ENCODE results near the gene CAP2. TPM values are rescaled to one million over a fixed set of nuclear protein-coding genes. Genes with fewer than 3 reads are reported as not detected.

Gene CAP2
- total and polyA plus RNA-seq, 2 experiments from 2014 or later: 4.8 to 22.5 TPM

GRCh38 chr6:17360564-17360963 lies 32.8 kb upstream of the CAP2 start:
- H3K4me3 ChIP-seq: no peak overlapping the region
- no peak overlapping the region for H3K4me2 ChIP-seq (ENCODE audit: unreplicated experiment)
- H3K9me2 ChIP-seq (ENCODE audit: insufficient read depth): no peaks in the 10 kb centered on the region
- in situ Hi-C loops (cut with MboI): no loop called here
- H3F3A ChIP-seq (ENCODE audit: insufficient read depth): no peaks in the 10 kb centered on the region
- no peaks in the 10 kb centered on the region for H3K36me3 ChIP-seq (ENCODE audit: low read depth)
- DNase-seq: no peak
- no peak overlapping the region for H3K27ac ChIP-seq
- H3K27me3 ChIP-seq (replicated peaks; ENCODE audit: insufficient read depth): no peaks in the 10 kb centered on the region
- H4K20me1 ChIP-seq (ENCODE audit: insufficient read depth): no peaks in the 10 kb centered on the region
- H2AFZ ChIP-seq: no peak overlapping the region
- 62 to 65% methylated on average over 4 of the region's 4 CpGs for WGBS, 2 experiments (ENCODE audit: low coverage in 1 of 2, low lambda C conversion rate in 2 of 2, missing lambda C conversion rate in 2 of 2)
- no peak overlapping the region for H3K9ac ChIP-seq
- 0 out of 2 replicates have a peak, but pooled peaks cover 3% of the 10 kb centered on the region for H3K4me1 ChIP-seq (ENCODE audit: insufficient read depth)
- TF ChIP-seq EZH2 (IDR thresholded peaks at IDR 0.05; ENCODE audit: insufficient read depth, poor library complexity, severe bottlenecking) (no peak), EZH2phosphoT487 (IDR thresholded peaks at IDR 0.05; ENCODE audit: insufficient read depth, low read depth) (no peak)
- no peaks in the 10 kb centered on the region for H3K79me2 ChIP-seq (ENCODE audit: insufficient read depth)
- H3K9me3 ChIP-seq (ENCODE audit: low read depth): no peaks in the 10 kb centered on the region

GRCh38 chr6:17361013-17361412 lies 32.4 kb upstream of the CAP2 start:
- in situ Hi-C loops (cut with MboI): no loop called here
- H3K4me1 ChIP-seq (ENCODE audit: insufficient read depth): 0 out of 2 replicates have a peak, but pooled peaks cover 3% of the 10 kb centered on the region
- no peaks in the 10 kb centered on the region for H3K9me3 ChIP-seq (ENCODE audit: low read depth)
- H3F3A ChIP-seq (ENCODE audit: insufficient read depth): no peaks in the 10 kb centered on the region
- H3K4me2 ChIP-seq (ENCODE audit: unreplicated experiment): no peak overlapping the region
- H3K4me3 ChIP-seq: no peak overlapping the region
- TF ChIP-seq EZH2 (IDR thresholded peaks at IDR 0.05; ENCODE audit: insufficient read depth, poor library complexity, severe bottlenecking) (no peak), EZH2phosphoT487 (IDR thresholded peaks at IDR 0.05; ENCODE audit: insufficient read depth, low read depth) (no peak)
- no peak overlapping the region for H2AFZ ChIP-seq
- H3K9ac ChIP-seq: no peak overlapping the region
- 4 to 6% methylated on average over 3 of the region's 3 CpGs for WGBS, 2 experiments (ENCODE audit: low coverage in 1 of 2, low lambda C conversion rate in 2 of 2, missing lambda C conversion rate in 2 of 2)
- H3K79me2 ChIP-seq (ENCODE audit: insufficient read depth): no peaks in the 10 kb centered on the region
- no peak for DNase-seq
- H4K20me1 ChIP-seq (ENCODE audit: insufficient read depth): no peaks in the 10 kb centered on the region
- H3K36me3 ChIP-seq (ENCODE audit: low read depth): no peaks in the 10 kb centered on the region
- no peaks in the 10 kb centered on the region for H3K27me3 ChIP-seq (replicated peaks; ENCODE audit: insufficient read depth)
- no peaks in the 10 kb centered on the region for H3K9me2 ChIP-seq (ENCODE audit: insufficient read depth)
- no peak overlapping the region for H3K27ac ChIP-seq

DNA sequence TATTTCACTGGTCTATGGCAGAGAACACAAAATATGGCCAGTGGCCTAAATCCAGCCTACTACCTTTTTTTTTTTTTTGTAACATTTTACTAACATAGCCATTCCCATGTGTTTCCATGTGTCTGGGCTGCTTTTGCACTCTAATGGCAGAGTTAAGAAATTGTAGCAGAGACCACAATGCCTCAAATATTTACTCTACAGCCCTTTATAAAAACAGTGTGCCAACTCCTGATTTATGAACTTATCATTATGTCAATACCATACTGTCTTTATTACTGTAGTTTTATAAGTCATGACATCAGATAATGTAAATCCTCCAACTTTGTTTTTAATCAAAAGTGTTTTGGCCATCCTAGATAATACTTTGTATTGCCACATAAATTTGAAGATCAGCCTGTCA lies 27.4 kb upstream of the CAP2 start:
- Histone ChIP-seq H2AFZ (no peak overlapping the region), H3K27me3 (replicated peaks; ENCODE audit: insufficient read depth) (no peaks in the 10 kb centered on the region), H3F3A (ENCODE audit: insufficient read depth) (no peaks in the 10 kb centered on the region), H3K4me3 (no peak overlapping the region), H3K9me3 (ENCODE audit: low read depth) (no peaks in the 10 kb centered on the region), H3K4me1 (ENCODE audit: insufficient read depth) (0 out of 2 replicates have a peak, but pooled peaks cover 3% of the 10 kb centered on the region), H3K36me3 (ENCODE audit: low read depth) (no peaks in the 10 kb centered on the region), H3K79me2 (ENCODE audit: insufficient read depth) (no peaks in the 10 kb centered on the region), H3K27ac (no peak overlapping the region), H3K9me2 (ENCODE audit: insufficient read depth) (no peaks in the 10 kb centered on the region), H4K20me1 (ENCODE audit: insufficient read depth) (no peaks in the 10 kb centered on the region), H3K4me2 (ENCODE audit: unreplicated experiment) (no peak overlapping the region), H3K9ac (no peak overlapping the region)
- TF ChIP-seq EZH2phosphoT487 (IDR thresholded peaks at IDR 0.05; ENCODE audit: insufficient read depth, low read depth): no peak
- TF ChIP-seq EZH2 (IDR thresholded peaks at IDR 0.05; ENCODE audit: insufficient read depth, poor library complexity, severe bottlenecking): no peak
- DNase-seq: no peak
- in situ Hi-C loops (cut with MboI): no loop called here

- Histone ChIP-seq H3K27me3 (replicated peaks; ENCODE audit: insufficient read depth) (no peaks in the 10 kb centered on the region), H3K4me1 (ENCODE audit: insufficient read depth) (no peaks in the 10 kb centered on the region), H2AFZ (no peak overlapping the region), H3K27ac (no peak overlapping the region), H3K9ac (no peak overlapping the region), H3K9me3 (ENCODE audit: low read depth) (no peaks in the 10 kb centered on the region), H3F3A (ENCODE audit: insufficient read depth) (no peaks in the 10 kb centered on the region), H3K36me3 (ENCODE audit: low read depth) (no peaks in the 10 kb centered on the region), H4K20me1 (ENCODE audit: insufficient read depth) (no peaks in the 10 kb centered on the region), H3K4me3 (no peak overlapping the region), H3K79me2 (ENCODE audit: insufficient read depth) (no peaks in the 10 kb centered on the region), H3K4me2 (ENCODE audit: unreplicated experiment) (no peak overlapping the region), H3K9me2 (ENCODE audit: insufficient read depth) (no peaks in the 10 kb centered on the region)
- no peak for DNase-seq
- no peak for TF ChIP-seq EZH2 (IDR thresholded peaks at IDR 0.05; ENCODE audit: insufficient read depth, poor library complexity, severe bottlenecking)
- no peak for TF ChIP-seq EZH2phosphoT487 (IDR thresholded peaks at IDR 0.05; ENCODE audit: insufficient read depth, low read depth)
- in situ Hi-C loops (cut with MboI): no loop called here
- WGBS, 2 experiments (ENCODE audit: low coverage in 1 of 2, low lambda C conversion rate in 2 of 2, missing lambda C conversion rate in 2 of 2): 93 to 97% methylated on average over 1 of the region's 1 CpG
Observed at GRCh38 chr6:17367868-17368267, 25.5 kb upstream of the CAP2 start.

Measured in GM23248 (cell line).